ENCODE data around the gene ANO4.

The ANO4 gene

GRCh38 chr12:100799770-100800169 lies 5.2 kb downstream of the ANO4 start:
- in situ Hi-C loops (cut with HindIII; ENCODE audit: low sequenced_read_pairs) = no loop called here
- H3K4me3 ChIP-seq (ENCODE audit: low read depth, low read length) = no peak overlapping the region
- DNase-seq (ENCODE audit: low read depth, low spot score) = no peak
- TF ChIP-seq CTCF (IDR thresholded peaks at IDR 0.05; ENCODE audit: low read depth, low read length) = no peak

GRCh38 chr12:100800723-100801122 lies 6.1 kb downstream of the ANO4 start:
- no peak for DNase-seq (ENCODE audit: low read depth, low spot score)
- in situ Hi-C loops (cut with HindIII; ENCODE audit: low sequenced_read_pairs) = no loop called here

GRCh38 chr12:100801320-100801719 lies 6.7 kb downstream of the ANO4 start:
- no peak for TF ChIP-seq CTCF (IDR thresholded peaks at IDR 0.05; ENCODE audit: low read depth, low read length)
- no peak for DNase-seq (ENCODE audit: low read depth, low spot score)
- H3K4me3 ChIP-seq (ENCODE audit: low read depth, low read length) = no peak overlapping the region
- in situ Hi-C loops (cut with HindIII; ENCODE audit: low sequenced_read_pairs) = no loop called here

More at GRCh38 chr12:100800723-100801122, 6.1 kb downstream of the ANO4 start:
- no peak overlapping the region for H3K4me3 ChIP-seq (ENCODE audit: low read depth, low read length)
- no peak for TF ChIP-seq CTCF (IDR thresholded peaks at IDR 0.05; ENCODE audit: low read depth, low read length)

GRCh38 chr12:100808777-100809176 lies 14.2 kb downstream of the ANO4 start:
- DNase-seq (ENCODE audit: low read depth, low spot score) = no peak
- no peak for TF ChIP-seq CTCF (IDR thresholded peaks at IDR 0.05; ENCODE audit: low read depth, low read length)
- no peak overlapping the region for H3K4me3 ChIP-seq (ENCODE audit: low read depth, low read length)
- in situ Hi-C loops (cut with HindIII; ENCODE audit: low sequenced_read_pairs) = no loop called here

- DNase-seq (ENCODE audit: low read depth, low spot score) = no peak
- TF ChIP-seq CTCF (IDR thresholded peaks at IDR 0.05; ENCODE audit: low read depth, low read length) = no peak
- H3K4me3 ChIP-seq (ENCODE audit: low read depth, low read length) = no peak overlapping the region
- in situ Hi-C loops (cut with HindIII; ENCODE audit: low sequenced_read_pairs) = no loop called here
Observed at GRCh38 chr12:100820314-100820713, 25.7 kb downstream of the ANO4 start.

- in situ Hi-C loops (cut with HindIII; ENCODE audit: low sequenced_read_pairs) = no loop called here
- no peak for TF ChIP-seq CTCF (IDR thresholded peaks at IDR 0.05; ENCODE audit: low read depth, low read length)
- H3K4me3 ChIP-seq (ENCODE audit: low read depth, low read length) = no peak overlapping the region
- DNase-seq (ENCODE audit: low read depth, low spot score) = peak; percentile 27
Observed at GRCh38 chr12:100823963-100824362, 29.4 kb downstream of the ANO4 start.

- no peak for TF ChIP-seq CTCF (IDR thresholded peaks at IDR 0.05; ENCODE audit: low read depth, low read length)
- DNase-seq (ENCODE audit: low read depth, low spot score) = no peak
- in situ Hi-C loops (cut with HindIII; ENCODE audit: low sequenced_read_pairs) = no loop called here
- H3K4me3 ChIP-seq (ENCODE audit: low read depth, low read length) = no peak overlapping the region
Observed at GRCh38 chr12:100824476-100824875, 29.9 kb downstream of the ANO4 start.
